ENCODE results near the gene STIM1.

DNA sequence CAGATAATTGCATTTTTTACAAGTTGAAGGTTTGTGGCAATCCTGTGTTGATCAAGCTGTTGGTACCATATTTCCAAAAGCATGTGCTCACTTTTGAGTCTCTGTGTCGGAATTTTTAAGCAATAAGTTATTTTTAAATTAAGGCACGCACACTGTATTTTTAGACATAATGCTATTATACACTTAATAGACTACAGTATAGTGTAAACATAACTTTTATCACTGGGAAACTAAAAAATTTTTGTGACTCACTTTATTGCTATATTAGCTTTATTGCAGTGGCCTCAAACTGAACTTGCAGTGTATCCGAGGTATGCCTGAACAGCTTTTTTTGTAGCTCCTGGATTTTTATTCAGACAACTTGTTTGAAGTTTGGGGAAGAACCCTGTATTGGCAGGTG lies 207.9 kb downstream of the STIM1 start:
- TF ChIP-seq ATF1 (CRISPR knock-in tag; IDR thresholded peaks at IDR 0.05) = no peak
- TF ChIP-seq CTCF (IDR thresholded peaks at IDR 0.05) = no peak
- TF ChIP-seq, protein P1, sequence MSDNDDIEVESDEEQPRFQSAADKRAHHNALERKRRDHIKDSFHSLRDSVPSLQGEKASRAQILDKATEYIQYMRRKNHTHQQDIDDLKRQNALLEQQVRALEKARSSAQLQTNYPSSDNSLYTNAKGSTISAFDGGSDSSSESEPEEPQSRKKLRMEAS (CRISPR knock-in tag; IDR thresholded peaks at IDR 0.05) = no peak
- no peak for TF ChIP-seq SP1 (CRISPR knock-in tag; conservative IDR thresholded peaks at IDR 0.05)
- TF ChIP-seq ZNF232 (CRISPR knock-in tag; IDR thresholded peaks at IDR 0.05) = no peak

Measured in WTC11 (cell line).